Hematopoietic multipotent progenitor cell treated with erythropoietin and hydrocortisone succinate and interleukin-3 and kit ligand, for 8 days (in vitro differentiated cells): Measurements from ENCODE around the gene SYNPO2L.

Experiments used
- DNase-seq: peaks from one replicate; pipeline ENCODE4 v3.0.0-alpha.2; 2015

SYNPO2L gene

DNA sequence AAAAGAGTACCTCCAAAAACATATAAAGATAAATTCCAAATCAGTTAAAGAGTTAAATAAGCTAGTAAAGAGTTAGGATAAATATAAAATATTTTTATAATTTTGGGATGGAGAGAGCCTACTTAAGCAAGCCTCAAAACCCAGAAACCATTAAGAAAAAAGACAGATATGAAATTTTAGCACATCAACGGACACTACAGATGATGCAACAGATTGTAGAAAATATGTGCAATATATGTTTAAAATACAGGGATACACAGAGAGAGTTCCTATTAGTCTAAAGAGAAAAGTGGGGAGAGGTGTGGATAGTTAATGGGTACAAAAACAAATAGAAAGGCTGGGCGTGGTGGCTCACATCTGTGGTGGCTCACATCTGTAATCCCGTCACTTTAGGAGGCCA is 41.1 kb downstream of the SYNPO2L start:
- DNase-seq = no peak

GRCh38 chr10:73609116-73609515 is 46.7 kb downstream of the SYNPO2L start:
- DNase-seq = no peak

DNA sequence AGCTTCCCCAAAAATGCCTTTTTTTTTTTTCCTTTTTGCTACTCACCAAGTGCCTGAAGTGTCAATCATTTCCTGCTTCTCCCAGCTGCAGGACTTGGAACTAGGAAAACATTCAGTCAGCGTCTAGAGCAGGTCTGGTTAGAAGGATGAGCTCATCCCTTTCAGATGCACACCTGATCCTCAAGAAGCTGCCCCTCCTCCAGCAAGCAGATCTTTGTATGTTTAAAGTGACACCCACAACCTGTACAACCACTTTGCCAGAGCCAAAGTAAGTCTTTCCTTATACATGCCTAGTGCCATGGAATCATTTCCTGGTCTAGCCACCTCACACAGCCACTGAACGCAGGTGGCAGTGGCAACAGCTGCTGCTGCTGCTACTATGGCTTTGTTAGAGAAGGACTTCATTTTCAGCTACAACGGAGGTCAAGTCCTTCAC is 54.3 kb downstream of the SYNPO2L start:
- DNase-seq = no peak

DNA sequence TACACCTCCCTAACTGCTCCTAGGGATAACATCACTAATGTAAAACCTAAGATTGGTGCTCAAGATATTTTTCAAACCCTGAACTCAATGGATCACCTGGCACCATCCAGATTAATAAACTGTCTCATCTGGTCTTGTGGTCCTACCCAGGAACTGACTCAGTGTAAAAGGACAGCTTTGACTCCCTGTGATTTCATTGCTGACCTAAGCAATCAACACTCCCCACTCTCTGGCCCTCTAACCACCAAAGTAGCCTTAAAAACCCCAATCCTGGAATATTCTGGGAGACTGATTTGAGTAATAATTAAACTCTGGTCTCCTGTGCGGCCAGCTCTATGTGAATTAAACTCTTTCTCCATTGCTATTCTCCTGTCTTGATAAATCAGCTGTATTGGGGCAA is 58.5 kb downstream of the SYNPO2L start:
- DNase-seq = no peak
